GM21423 (cell line): Measurements from ENCODE around the gene EZR.

Experiments
- ATAC-seq: cut with Tn5 transposase; IDR thresholded peaks from one replicate; pipeline ENCODE4 v1.9.1; 2021; ENCODE audit warnings: mild to moderate bottlenecking, moderate library complexity; ENCODE audit not compliant: unreplicated experiment

Gene EZR

GRCh38 chr6:158764183-158764849 is 54.9 kb downstream of the EZR start:
- no peak for ATAC-seq

GRCh38 chr6:158763434-158764182 is 55.6 kb downstream of the EZR start:
- ATAC-seq = no peak

GRCh38 chr6:158762787-158763433 is 56.3 kb downstream of the EZR start:
- no peak for ATAC-seq

GRCh38 chr6:158761746-158762145 is 57.4 kb downstream of the EZR start:
- no peak for ATAC-seq

- no peak for ATAC-seq
Measured at GRCh38 chr6:158760618-158761250, 58.4 kb downstream of the EZR start.

- no peak for ATAC-seq
Measured at GRCh38 chr6:158759966-158760617, 59.1 kb downstream of the EZR start.

- ATAC-seq = no peak
Measured at GRCh38 chr6:158758941-158759479, 60.2 kb downstream of the EZR start.

- ATAC-seq = no peak
Measured at GRCh38 chr6:158758451-158758860, 60.7 kb downstream of the EZR start.

GRCh38 chr6:158757753-158758090 is 61.4 kb downstream of the EZR start:
- no peak for ATAC-seq

GRCh38 chr6:158756977-158757752 is 62.0 kb downstream of the EZR start:
- no peak for ATAC-seq

GRCh38 chr6:158756126-158756525 is 63.0 kb downstream of the EZR start:
- no peak for ATAC-seq

- no peak for ATAC-seq
Measured at GRCh38 chr6:158755636-158756035, 63.5 kb downstream of the EZR start.

- no peak for ATAC-seq
Measured at GRCh38 chr6:158754738-158755137, 64.4 kb downstream of the EZR start.

- no peak for ATAC-seq
Measured at GRCh38 chr6:158753811-158754210, 65.4 kb downstream of the EZR start.

- ATAC-seq = no peak
Measured at GRCh38 chr6:158752613-158753012, 66.6 kb downstream of the EZR start.

GRCh38 chr6:158751921-158752320 is 67.2 kb downstream of the EZR start:
- no peak for ATAC-seq

- ATAC-seq = no peak
Measured at GRCh38 chr6:158751224-158751623, 67.9 kb downstream of the EZR start.

GRCh38 chr6:158744986-158745430 is 74.2 kb downstream of the EZR start:
- ATAC-seq = no peak

GRCh38 chr6:158743033-158743651 is 76.0 kb downstream of the EZR start:
- ATAC-seq = no peak

GRCh38 chr6:158739673-158740072 is 79.5 kb downstream of the EZR start:
- ATAC-seq = no peak
